ENCODE measurements around the gene NKAIN1.
"Not testable (repeated sequence)": the region's sequence is repeated elsewhere in the genome, so short reads cannot be mapped to it uniquely, and the experiment has no call there.

Gene NKAIN1

GRCh38 chr1:31193729-31194128, 46.0 kb downstream of the NKAIN1 start:
- Mint-ChIP-seq H3K27ac (no peak overlapping the region), H3K27me3 (peaks cover 28% of the 10 kb centered on the region), H3K4me3 (no peak overlapping the region), H3K4me1 (no peaks in the 10 kb centered on the region), H3K9me3 (no peaks in the 10 kb centered on the region), H3K36me3 (no peaks in the 10 kb centered on the region)
- no peak for ATAC-seq

GRCh38 chr1:31191281-31191680, 48.4 kb downstream of the NKAIN1 start:
- no peaks in the 10 kb centered on the region for H3K36me3 Mint-ChIP-seq
- no peak overlapping the region for H3K4me3 Mint-ChIP-seq
- H3K27me3 Mint-ChIP-seq: peaks cover 30% of the 10 kb centered on the region
- no peak overlapping the region for H3K27ac Mint-ChIP-seq
- no peaks in the 10 kb centered on the region for H3K4me1 Mint-ChIP-seq
- H3K9me3 Mint-ChIP-seq: no peaks in the 10 kb centered on the region
- ATAC-seq: no peak

DNA sequence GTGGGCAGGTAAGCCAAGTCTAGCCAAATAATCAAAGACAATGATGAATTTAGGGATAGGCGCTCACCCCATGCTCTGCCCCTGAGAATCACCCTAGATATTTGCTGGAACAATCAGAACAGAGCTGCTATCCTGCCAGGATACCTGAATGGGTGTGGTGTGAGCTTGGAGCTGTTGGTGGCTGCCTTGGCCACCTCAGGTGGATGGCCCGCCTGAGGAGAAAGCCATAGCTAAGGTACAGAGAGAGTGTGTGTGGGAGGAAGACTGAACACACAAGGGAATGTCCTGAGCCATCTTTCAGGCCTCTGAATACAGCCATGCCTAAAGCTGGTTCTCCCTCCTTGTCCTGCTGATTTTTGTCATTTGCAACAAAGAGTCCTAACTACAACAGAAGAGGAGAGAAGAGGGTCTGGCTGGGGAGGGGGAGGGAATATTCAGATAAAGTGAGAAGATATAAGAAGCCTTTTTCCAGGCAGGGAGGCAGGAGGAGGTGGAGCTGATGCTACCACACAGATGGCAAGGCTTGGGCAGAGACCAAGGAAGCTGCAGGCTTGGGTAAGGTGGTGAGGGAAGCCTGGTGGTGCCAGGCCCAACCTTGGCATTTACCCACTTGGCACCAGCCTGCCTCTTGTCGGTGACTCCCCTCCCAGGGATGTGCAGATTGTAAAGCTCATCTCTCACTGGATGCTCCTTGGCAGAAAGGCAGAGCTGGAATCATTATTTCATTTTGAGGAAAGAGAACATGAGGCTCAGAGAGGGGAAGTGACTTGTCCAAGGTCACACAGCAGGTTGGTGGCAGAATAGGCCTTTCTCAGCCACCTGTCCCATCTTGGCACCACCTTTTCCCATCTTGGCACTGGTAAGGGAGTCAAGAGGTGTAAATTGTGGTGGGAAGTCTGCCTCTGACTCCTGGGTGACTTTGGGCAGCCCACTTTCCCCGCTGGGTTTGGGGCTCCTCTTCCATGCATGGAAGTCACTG, 49.7 kb downstream of the NKAIN1 start:
- Mint-ChIP-seq H3K27me3 (peaks cover 21% of the 10 kb centered on the region), H3K9me3 (no peaks in the 10 kb centered on the region), H3K4me1 (no peaks in the 10 kb centered on the region), H3K4me3 (no peak overlapping the region), H3K36me3 (no peaks in the 10 kb centered on the region), H3K27ac (no peak overlapping the region)
- ATAC-seq: no peak

GRCh38 chr1:31183927-31184554, 55.6 kb downstream of the NKAIN1 start:
- Mint-ChIP-seq H3K27me3 (peaks cover 66% of the 10 kb centered on the region), H3K36me3 (no peaks in the 10 kb centered on the region), H3K4me1 (peaks cover 17% of the 10 kb centered on the region), H3K27ac (no peak overlapping the region), H3K4me3 (no peak overlapping the region), H3K9me3 (no peaks in the 10 kb centered on the region)
- ATAC-seq: no peak

DNA sequence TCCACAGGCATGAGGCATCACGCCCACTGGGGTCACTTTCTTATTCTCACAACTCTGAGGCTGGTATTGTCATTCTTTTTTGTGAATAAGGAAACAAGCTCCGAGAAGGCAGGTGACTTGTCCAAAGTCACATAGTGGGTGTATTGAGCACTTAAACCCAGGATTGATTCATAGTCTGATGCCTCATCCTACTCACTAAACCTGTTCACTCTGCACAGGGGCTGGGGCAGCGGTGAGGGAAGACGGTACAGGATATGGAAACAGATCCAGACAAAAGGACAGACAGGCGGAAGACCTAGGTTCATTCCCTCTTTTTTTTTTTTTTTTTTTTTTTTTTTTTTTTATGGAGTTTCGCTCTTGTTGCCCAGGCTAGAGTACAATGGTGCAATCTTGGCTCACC, 56.6 kb downstream of the NKAIN1 start:
- Mint-ChIP-seq H3K27ac (no peak overlapping the region), H3K4me1 (peaks cover 17% of the 10 kb centered on the region), H3K4me3 (no peak overlapping the region), H3K27me3 (peaks cover 72% of the 10 kb centered on the region), H3K36me3 (no peaks in the 10 kb centered on the region), H3K9me3 (no peaks in the 10 kb centered on the region)
- no peak for ATAC-seq

GRCh38 chr1:31182352-31182751, 57.3 kb downstream of the NKAIN1 start:
- no peak for ATAC-seq
- Mint-ChIP-seq H3K27me3 (peaks cover 78% of the 10 kb centered on the region), H3K27ac (no peak overlapping the region), H3K9me3 (no peaks in the 10 kb centered on the region), H3K36me3 (no peaks in the 10 kb centered on the region), H3K4me1 (peaks cover 17% of the 10 kb centered on the region), H3K4me3 (no peak overlapping the region)

DNA sequence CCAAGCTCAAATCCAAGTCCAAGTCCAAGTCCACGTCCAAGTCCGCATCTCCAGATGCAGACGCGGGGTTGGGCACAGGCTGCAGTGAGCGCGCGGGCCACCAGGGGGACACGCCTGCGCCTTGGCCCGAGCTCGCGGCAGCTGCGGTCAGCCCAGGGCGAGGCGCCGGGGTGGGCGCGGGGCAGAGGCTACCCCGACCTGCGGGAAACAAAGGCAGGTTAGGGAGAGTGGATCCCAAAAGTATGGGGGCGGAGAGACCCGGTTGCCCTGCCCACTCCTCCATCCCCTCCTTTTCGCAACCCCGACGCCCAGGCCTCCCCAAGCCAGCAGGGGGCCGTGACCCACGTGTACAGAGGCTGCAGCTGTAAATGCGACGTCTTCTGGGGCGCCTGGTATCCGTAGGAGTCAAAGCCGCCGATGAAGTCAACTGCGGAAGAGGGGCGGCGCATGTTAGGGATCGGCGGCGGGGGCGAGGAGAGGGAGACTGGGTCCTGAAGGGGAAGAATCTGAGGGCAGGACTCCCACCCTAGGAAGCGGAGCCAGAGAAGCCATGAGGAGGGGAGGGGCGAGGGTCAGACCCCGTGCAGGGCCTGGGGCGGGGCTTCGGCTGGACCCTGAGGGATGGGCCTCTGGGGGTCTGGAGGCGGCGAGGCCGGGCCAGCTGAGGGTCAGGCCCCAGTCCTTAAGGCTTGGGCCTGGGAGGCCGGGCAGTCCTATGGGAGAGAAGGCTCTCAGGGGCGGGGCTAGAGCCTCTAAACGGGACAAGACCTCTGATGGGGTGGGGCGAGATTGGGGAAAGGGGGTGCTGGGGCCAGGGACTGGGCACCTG, 58.0 kb downstream of the NKAIN1 start:
- peaks cover 17% of the 10 kb centered on the region for H3K4me1 Mint-ChIP-seq
- H3K27me3 Mint-ChIP-seq: peaks cover 72% of the 10 kb centered on the region
- peak overlapping the region; percentile 64 for H3K4me3 Mint-ChIP-seq
- peak; percentile 64 for ATAC-seq
- H3K36me3 Mint-ChIP-seq: no peaks in the 10 kb centered on the region
- H3K9me3 Mint-ChIP-seq: no peaks in the 10 kb centered on the region
- no peak overlapping the region for H3K27ac Mint-ChIP-seq

DNA sequence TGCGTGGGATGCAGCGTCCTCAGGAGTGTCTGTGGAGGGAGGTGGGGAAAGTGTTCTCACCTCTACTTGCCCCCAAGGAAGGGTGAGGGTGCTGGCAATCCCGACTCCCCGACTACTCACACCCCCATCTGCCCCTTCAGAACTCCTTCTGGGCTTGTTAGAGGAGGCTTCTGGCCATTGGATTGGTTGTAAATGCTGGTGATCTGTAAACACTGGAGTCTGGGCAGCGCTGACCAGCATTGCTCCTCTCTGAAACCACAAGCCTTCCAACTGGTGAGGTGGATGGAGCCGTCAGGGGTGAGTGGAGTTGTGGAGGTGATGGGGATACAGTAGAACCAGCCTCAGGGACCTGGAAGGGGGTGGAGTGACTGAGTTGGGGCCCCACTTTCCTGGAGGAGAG, 59.3 kb downstream of the NKAIN1 start:
- Mint-ChIP-seq H3K36me3 (no peaks in the 10 kb centered on the region), H3K4me3 (no peak overlapping the region), H3K4me1 (peaks cover 17% of the 10 kb centered on the region), H3K27ac (no peak overlapping the region), H3K27me3 (peaks cover 67% of the 10 kb centered on the region), H3K9me3 (peaks cover 2% of the 10 kb centered on the region)
- no peak for ATAC-seq

GRCh38 chr1:31176291-31176690, 63.4 kb downstream of the NKAIN1 start:
- not testable (repeated sequence) for H3K36me3 Mint-ChIP-seq, H3K4me3 Mint-ChIP-seq, ATAC-seq, H3K4me1 Mint-ChIP-seq, H3K27ac Mint-ChIP-seq, H3K9me3 Mint-ChIP-seq
- peaks cover 37% of the 10 kb centered on the region for H3K27me3 Mint-ChIP-seq

DNA sequence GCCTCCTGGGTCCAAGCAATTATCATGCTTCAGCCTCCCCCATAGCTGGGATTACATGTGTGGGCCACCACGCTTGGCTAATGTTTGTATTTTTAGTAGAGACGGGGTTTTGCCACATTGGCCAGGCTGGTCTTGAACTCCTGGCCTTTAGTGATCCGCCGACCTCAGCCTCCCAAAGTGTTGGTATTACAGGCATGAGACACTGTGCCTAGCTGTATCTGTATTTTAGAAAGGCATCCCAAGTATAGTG, 69.3 kb downstream of the NKAIN1 start:
- no peaks in the 10 kb centered on the region for H3K9me3 Mint-ChIP-seq
- no peaks in the 10 kb centered on the region for H3K4me1 Mint-ChIP-seq
- no peaks in the 10 kb centered on the region for H3K36me3 Mint-ChIP-seq
- no peak overlapping the region for H3K4me3 Mint-ChIP-seq
- no peak for ATAC-seq
- H3K27ac Mint-ChIP-seq: peak overlapping the region; percentile 48
- peaks cover 13% of the 10 kb centered on the region for H3K27me3 Mint-ChIP-seq

- H3K4me1 Mint-ChIP-seq: peaks cover 13% of the 10 kb centered on the region
- H3K36me3 Mint-ChIP-seq: no peaks in the 10 kb centered on the region
- H3K9me3 Mint-ChIP-seq: no peaks in the 10 kb centered on the region
- peaks cover 24% of the 10 kb centered on the region for H3K27me3 Mint-ChIP-seq
- no peak overlapping the region for H3K4me3 Mint-ChIP-seq
- no peak overlapping the region for H3K27ac Mint-ChIP-seq
- ATAC-seq: no peak
Measured at GRCh38 chr1:31166462-31166861, 73.2 kb downstream of the NKAIN1 start.

DNA sequence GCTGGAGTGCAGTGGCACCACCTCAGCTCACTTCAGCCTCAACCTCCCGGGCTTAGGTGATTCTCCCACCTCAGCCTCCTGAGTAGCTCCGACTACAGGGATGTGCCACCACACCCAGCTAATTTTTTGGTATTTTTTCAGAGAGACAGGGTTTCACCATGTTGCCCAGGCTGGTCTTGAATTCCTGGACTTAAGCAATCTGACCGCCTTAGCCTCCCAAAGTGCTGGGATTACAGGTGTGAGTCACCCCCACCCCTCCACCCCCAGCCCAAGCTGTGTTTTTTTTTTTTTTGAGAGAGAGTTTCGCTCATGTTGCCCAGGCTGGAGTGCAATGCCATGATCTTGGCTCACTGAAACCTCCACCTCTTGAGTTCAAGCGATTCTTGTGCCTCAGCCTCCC, 75.4 kb downstream of the NKAIN1 start:
- no peaks in the 10 kb centered on the region for H3K9me3 Mint-ChIP-seq
- no peak for ATAC-seq
- H3K27me3 Mint-ChIP-seq: peaks cover 28% of the 10 kb centered on the region
- peaks cover 13% of the 10 kb centered on the region for H3K4me1 Mint-ChIP-seq
- H3K27ac Mint-ChIP-seq: no peak overlapping the region
- H3K4me3 Mint-ChIP-seq: no peak overlapping the region
- no peaks in the 10 kb centered on the region for H3K36me3 Mint-ChIP-seq

GRCh38 chr1:31163866-31164265, 75.8 kb downstream of the NKAIN1 start:
- Mint-ChIP-seq H3K36me3 (no peaks in the 10 kb centered on the region), H3K27me3 (peaks cover 28% of the 10 kb centered on the region), H3K4me3 (no peak overlapping the region), H3K4me1 (peaks cover 13% of the 10 kb centered on the region), H3K27ac (no peak overlapping the region), H3K9me3 (no peaks in the 10 kb centered on the region)
- no peak for ATAC-seq

- Mint-ChIP-seq H3K36me3 (no peaks in the 10 kb centered on the region), H3K4me1 (peaks cover 13% of the 10 kb centered on the region), H3K4me3 (no peak overlapping the region), H3K27ac (peak overlapping the region; percentile 22), H3K27me3 (peaks cover 27% of the 10 kb centered on the region), H3K9me3 (no peaks in the 10 kb centered on the region)
- ATAC-seq: no peak
Measured at GRCh38 chr1:31161571-31161970, 78.1 kb downstream of the NKAIN1 start.

DNA sequence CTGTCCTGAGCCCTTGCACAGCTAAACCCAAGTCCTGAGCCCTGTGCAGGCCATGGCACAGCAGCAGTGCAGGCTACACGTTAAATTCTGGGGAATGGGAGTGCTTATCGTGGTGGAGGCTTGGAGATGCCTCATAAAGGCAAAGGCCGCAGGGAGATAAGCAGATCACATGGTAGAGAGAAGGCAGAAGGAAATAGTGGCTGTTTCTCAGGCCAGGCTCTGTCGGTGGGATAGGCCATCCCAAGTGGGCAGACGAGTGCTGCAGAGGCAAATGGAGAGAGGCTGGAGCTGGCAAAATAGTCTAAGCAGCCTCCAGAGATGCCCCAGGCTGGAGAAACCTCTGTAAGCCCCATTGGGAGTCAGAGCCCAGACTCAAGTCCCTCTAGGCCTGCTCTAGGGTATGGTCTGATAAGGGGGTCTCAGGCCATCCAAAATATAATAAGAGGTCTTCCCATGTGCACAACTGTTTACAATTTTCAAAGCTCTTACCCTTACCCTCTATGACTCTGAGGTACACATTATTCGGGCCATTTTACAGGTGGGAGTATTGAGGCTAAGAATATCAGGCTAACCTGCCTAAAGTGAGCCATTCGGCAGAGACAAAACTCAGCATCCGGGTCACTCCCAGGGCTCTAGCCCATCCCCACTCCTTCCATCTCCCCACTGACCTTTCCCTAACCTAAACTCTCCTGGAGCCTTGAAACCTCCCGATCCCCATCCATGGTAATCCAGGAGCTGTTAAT, 79.6 kb downstream of the NKAIN1 start:
- Mint-ChIP-seq H3K36me3 (no peaks in the 10 kb centered on the region), H3K4me3 (no peak overlapping the region), H3K27me3 (peaks cover 12% of the 10 kb centered on the region), H3K4me1 (peaks cover 13% of the 10 kb centered on the region), H3K9me3 (no peaks in the 10 kb centered on the region), H3K27ac (no peak overlapping the region)
- ATAC-seq: no peak
